HEK293T (cell line): ENCODE results near the gene TFF2.

Experiments
- CTCF ChIA-PET: fragments of 350-600 bp; formaldehyde crosslinking; extraction: SDS; loops from one replicate; lab custom pipeline; 2021; ENCODE audit warnings: antibody characterized with exemption, inconsistent platforms; lab: Yijun Ruan, JAX
- POLR2A ChIA-PET: fragments of 350-600 bp; formaldehyde crosslinking; extraction: SDS; loops from one replicate; lab custom pipeline; 2020; ENCODE audit warnings: antibody characterized with exemption, inconsistent platforms; lab: Yijun Ruan, JAX
- DNase-seq: peaks from one replicate; pipeline ENCODE4 v3.0.0; 2012; ENCODE audit warnings: mixed read lengths; ENCODE audit errors: extremely low spot score
- ARNT ChIP-seq: fragments of 450-650 bp; IDR thresholded peaks from 2 replicates; pipeline ENCODE4 v1.6.1; 2017; ENCODE audit warnings: mild to moderate bottlenecking
- BHLHE40 ChIP-seq: fragments of 450-650 bp; IDR thresholded peaks from 2 replicates; pipeline ENCODE4 v1.6.1; 2016; ENCODE audit warnings: mild to moderate bottlenecking, moderate library complexity, borderline replicate concordance
- CTBP1 ChIP-seq: fragments of 450-650 bp; IDR thresholded peaks from 2 replicates; pipeline ENCODE4 v1.6.1; 2016; ENCODE audit warnings: borderline replicate concordance
- ELF4 ChIP-seq: fragments of 450-650 bp; IDR thresholded peaks from 2 replicates; pipeline ENCODE4 v1.6.1; 2017; ENCODE audit warnings: antibody characterized with exemption
- FOXA1 ChIP-seq: fragments of 450-650 bp; IDR thresholded peaks from 2 replicates; pipeline ENCODE4 v1.6.1; 2016; ENCODE audit warnings: mild to moderate bottlenecking
- FOXK2 ChIP-seq: fragments of 450-650 bp; IDR thresholded peaks from 2 replicates; pipeline ENCODE4 v1.6.1; 2016; ENCODE audit warnings: mild to moderate bottlenecking
- FOXM1 ChIP-seq: fragments of 450-650 bp; IDR thresholded peaks from 2 replicates; pipeline ENCODE4 v1.6.1; 2017; ENCODE audit warnings: mild to moderate bottlenecking, borderline replicate concordance
- HDGF ChIP-seq: fragments of 450-650 bp; IDR thresholded peaks from 2 replicates; pipeline ENCODE4 v1.6.1; 2017; ENCODE audit warnings: antibody characterized with exemption, borderline replicate concordance
- L3MBTL2 ChIP-seq: fragments of 450-650 bp; conservative IDR thresholded peaks from 2 replicates; pipeline ENCODE4 v1.6.1; 2016; ENCODE audit warnings: mild to moderate bottlenecking
- LEF1 ChIP-seq: fragments of 450-650 bp; IDR thresholded peaks from 2 replicates; pipeline ENCODE4 v1.6.1; 2017; ENCODE audit warnings: mild to moderate bottlenecking, borderline replicate concordance
- NFRKB ChIP-seq: fragments of 450-650 bp; IDR thresholded peaks from 2 replicates; pipeline ENCODE4 v1.6.1; 2016; ENCODE audit warnings: mild to moderate bottlenecking, moderate library complexity
- PKNOX1 ChIP-seq: fragments of 450-650 bp; IDR thresholded peaks from 2 replicates; pipeline ENCODE4 v1.6.1; 2016
- SP1 ChIP-seq: fragments of 450-650 bp; IDR thresholded peaks from 2 replicates; pipeline ENCODE4 v1.6.1; 2017
- SUZ12 ChIP-seq: fragments of 450-650 bp; IDR thresholded peaks from 2 replicates; pipeline ENCODE4 v1.6.1; 2016; ENCODE audit warnings: mild to moderate bottlenecking
- TARDBP ChIP-seq: fragments of 450-650 bp; IDR thresholded peaks from 2 replicates; pipeline ENCODE4 v1.6.1; 2016
- ZNF384 ChIP-seq: fragments of 450-650 bp; IDR thresholded peaks from 2 replicates; pipeline ENCODE4 v1.6.1; 2016

TFF2 gene

GRCh38 chr21:42390696-42391095 is 39.9 kb upstream of the TFF2 start:
- DNase-seq, result no peak
- POLR2A ChIA-PET, result no interaction called here
- CTCF ChIA-PET, result no interaction called here
- no peak for TF ChIP-seq FOXM1

GRCh38 chr21:42390193-42390592 is 39.4 kb upstream of the TFF2 start:
- ChIA-PET CTCF (no interaction called here), POLR2A (no interaction called here)
- TF ChIP-seq FOXA1 (no peak), NFRKB (no peak), FOXM1 (no peak), HDGF (no peak), TARDBP (no peak), FOXK2 (no peak)
- DNase-seq, result no peak

- DNase-seq, result no peak
- CTCF ChIA-PET, result no interaction called here
- POLR2A ChIA-PET, result no interaction called here
- TF ChIP-seq LEF1, result no peak
- TF ChIP-seq HDGF, result no peak
- no peak for TF ChIP-seq CTBP1
- TF ChIP-seq PKNOX1, result no peak
These were observed 38.6 kb upstream of the TFF2 start for GRCh38 chr21:42389449-42389835.

- ChIA-PET CTCF (interaction anchor here (0.5 kb wide), 1 partner anchor 73 kb away, joined by 3 read pairs; no protein-coding TSS in a partner anchor), POLR2A (no interaction called here)
- no peak for TF ChIP-seq FOXM1
- TF ChIP-seq SUZ12, result no peak
- TF ChIP-seq NFRKB, result no peak
- no peak for DNase-seq
These were observed 38.1 kb upstream of the TFF2 start for GRCh38 chr21:42388740-42389448.

GRCh38 chr21:42387843-42388340 is 37.1 kb upstream of the TFF2 start:
- ChIA-PET CTCF (no interaction called here), POLR2A (no interaction called here)
- TF ChIP-seq FOXM1, result no peak
- TF ChIP-seq CTBP1, result no peak
- TF ChIP-seq FOXK2, result no peak
- TF ChIP-seq NFRKB, result no peak
- TF ChIP-seq ELF4, result no peak
- TF ChIP-seq ARNT, result no peak
- TF ChIP-seq HDGF, result no peak
- TF ChIP-seq L3MBTL2, result no peak
- TF ChIP-seq LEF1, result no peak
- no peak for DNase-seq

- POLR2A ChIA-PET, result no interaction called here
- DNase-seq, result no peak
- TF ChIP-seq BHLHE40 (no peak), ELF4 (no peak), L3MBTL2 (no peak), NFRKB (no peak), ZNF384 (no peak), FOXA1 (no peak), FOXM1 (no peak)
- CTCF ChIA-PET, result no interaction called here
These were observed 36.4 kb upstream of the TFF2 start for GRCh38 chr21:42387164-42387563.

- no peak for DNase-seq
- TF ChIP-seq SP1, result no peak
- no peak for TF ChIP-seq BHLHE40
- no peak for TF ChIP-seq L3MBTL2
- no peak for TF ChIP-seq ELF4
- TF ChIP-seq CTBP1, result no peak
- no peak for TF ChIP-seq FOXA1
- no peak for TF ChIP-seq ARNT
- no peak for TF ChIP-seq TARDBP
- TF ChIP-seq LEF1, result no peak
- TF ChIP-seq PKNOX1, result no peak
- no peak for TF ChIP-seq SUZ12
- TF ChIP-seq NFRKB, result no peak
- POLR2A ChIA-PET, result no interaction called here
- CTCF ChIA-PET, result no interaction called here
These were observed 35.3 kb upstream of the TFF2 start for GRCh38 chr21:42386034-42386591.

GRCh38 chr21:42385619-42386018 is 34.8 kb upstream of the TFF2 start:
- ChIA-PET POLR2A (no interaction called here), CTCF (no interaction called here)
- no peak for DNase-seq
- no peak for TF ChIP-seq FOXK2
- TF ChIP-seq SUZ12, result no peak
- no peak for TF ChIP-seq TARDBP
- TF ChIP-seq SP1, result no peak
- no peak for TF ChIP-seq BHLHE40
- no peak for TF ChIP-seq HDGF
- no peak for TF ChIP-seq CTBP1
- TF ChIP-seq ZNF384, result no peak
- no peak for TF ChIP-seq NFRKB
- TF ChIP-seq PKNOX1, result no peak
- no peak for TF ChIP-seq FOXM1
- no peak for TF ChIP-seq L3MBTL2
